HK-2 (cell line): ENCODE results near the gene DOCK6.
"Not testable (repeated sequence)": the region's sequence is repeated elsewhere in the genome, so short reads cannot be mapped to it uniquely, and the experiment has no call there.

ENCODE experiments used
- DNase-seq: peaks from one replicate; pipeline ENCODE4 v3.0.0-alpha.2; 2018; ENCODE audit not compliant: unreplicated experiment

Gene DOCK6

DNA sequence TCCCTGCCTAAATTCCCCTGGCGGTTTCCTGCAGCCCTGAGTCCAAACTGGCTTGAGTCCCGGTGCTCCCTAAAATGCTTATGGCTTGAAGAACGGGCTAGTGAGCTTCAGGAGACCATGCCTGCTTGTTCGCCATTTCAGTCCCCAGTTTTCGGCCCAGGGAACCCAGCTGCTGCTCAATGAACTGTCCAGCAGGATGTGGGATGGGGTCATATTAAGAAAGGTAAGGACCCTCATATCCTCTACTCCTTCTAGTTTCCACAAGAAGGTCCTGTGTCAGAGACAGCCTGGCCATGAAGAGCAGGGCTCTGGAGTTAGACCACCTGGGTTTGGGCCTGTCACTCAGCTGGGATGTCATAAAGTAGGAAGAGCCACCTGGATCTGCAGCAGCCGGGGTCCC lies 89.7 kb downstream of the DOCK6 start:
- DNase-seq, result no peak

DNA sequence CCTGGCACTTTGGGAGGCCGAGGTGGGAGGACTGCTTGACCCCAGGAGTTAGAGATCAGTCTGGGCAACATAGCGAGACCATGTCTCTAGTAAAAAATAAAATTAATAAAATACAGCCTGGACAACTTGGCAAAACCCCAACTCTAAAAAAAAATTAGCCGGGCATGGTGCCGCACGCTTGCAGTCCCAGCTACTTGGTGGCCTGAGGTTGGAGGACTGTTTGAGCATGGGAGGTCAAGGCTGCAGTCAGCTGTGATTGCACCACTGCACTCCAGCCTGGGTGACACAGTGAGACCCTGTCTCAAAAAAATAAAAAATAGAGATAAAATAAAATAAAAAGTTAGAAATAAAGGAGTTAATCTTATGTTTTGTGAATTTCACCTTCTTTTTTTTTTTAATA lies 91.2 kb downstream of the DOCK6 start:
- no peak for DNase-seq

DNA sequence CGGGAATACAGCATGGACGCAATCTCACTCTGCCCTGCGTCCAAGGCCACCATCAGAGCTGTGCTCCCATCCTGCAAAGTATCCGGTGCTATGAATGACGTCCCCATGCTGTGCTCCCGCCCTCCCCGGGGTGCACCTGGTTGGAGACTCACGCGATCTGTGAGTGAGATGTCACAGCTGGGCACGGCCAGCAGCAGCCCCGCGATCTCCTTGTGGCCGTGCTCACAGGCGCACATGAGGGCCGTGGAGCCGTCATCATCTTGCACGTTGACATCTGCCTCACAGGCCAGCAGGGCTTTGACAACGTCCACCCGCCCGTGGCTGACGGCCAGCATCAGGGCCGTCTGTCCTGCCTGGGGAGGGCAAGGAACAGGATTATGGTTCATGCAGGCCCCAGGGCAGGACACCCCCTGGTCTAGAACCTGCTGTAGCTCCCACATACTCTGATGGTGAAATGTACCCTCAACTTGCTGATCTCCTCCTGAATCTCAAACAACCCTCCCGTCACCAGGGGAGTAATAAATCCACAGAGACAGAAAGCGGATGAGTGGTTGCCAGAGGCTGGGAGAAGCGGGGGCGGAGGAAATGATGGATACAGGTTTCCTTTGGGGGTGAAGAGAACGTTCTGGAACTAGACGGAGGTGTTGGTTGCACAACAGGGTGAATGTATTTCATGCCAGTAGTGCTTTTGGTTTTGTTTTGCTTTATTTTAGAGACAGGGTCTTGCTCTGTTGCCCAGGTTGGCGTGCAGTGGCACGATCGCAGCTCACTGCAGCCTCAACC lies 92.2 kb downstream of the DOCK6 start:
- DNase-seq, result no peak

- DNase-seq, result peak; percentile 75
These were observed 93.8 kb downstream of the DOCK6 start for GRCh38 chr19:11168568-11168967.

GRCh38 chr19:11166281-11167142 lies 95.8 kb downstream of the DOCK6 start:
- DNase-seq, result no peak

GRCh38 chr19:11165486-11166030 lies 96.8 kb downstream of the DOCK6 start:
- no peak for DNase-seq

GRCh38 chr19:11164879-11165406 lies 97.4 kb downstream of the DOCK6 start:
- no peak for DNase-seq

- DNase-seq, result no peak
These were observed 98.0 kb downstream of the DOCK6 start for GRCh38 chr19:11164296-11164695.

DNA sequence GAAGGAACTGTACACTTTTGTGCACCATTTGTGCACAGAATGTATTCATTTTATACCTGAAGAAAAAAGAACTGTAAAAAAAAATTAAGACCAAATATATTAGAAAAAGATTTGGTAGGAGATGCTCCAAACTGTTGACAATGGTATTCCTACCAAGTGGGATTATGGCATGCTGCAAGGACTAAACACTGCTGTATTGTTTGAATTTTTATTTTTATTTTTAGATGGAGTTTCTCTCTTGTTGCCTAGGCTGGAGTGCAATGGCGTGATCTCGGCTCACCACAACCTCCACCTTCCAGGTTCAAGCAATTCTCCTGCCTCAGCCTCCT lies 101.9 kb downstream of the DOCK6 start:
- DNase-seq, result not testable (repeated sequence)

- no peak for DNase-seq
These were observed 102.5 kb downstream of the DOCK6 start for GRCh38 chr19:11159598-11160439.

DNA sequence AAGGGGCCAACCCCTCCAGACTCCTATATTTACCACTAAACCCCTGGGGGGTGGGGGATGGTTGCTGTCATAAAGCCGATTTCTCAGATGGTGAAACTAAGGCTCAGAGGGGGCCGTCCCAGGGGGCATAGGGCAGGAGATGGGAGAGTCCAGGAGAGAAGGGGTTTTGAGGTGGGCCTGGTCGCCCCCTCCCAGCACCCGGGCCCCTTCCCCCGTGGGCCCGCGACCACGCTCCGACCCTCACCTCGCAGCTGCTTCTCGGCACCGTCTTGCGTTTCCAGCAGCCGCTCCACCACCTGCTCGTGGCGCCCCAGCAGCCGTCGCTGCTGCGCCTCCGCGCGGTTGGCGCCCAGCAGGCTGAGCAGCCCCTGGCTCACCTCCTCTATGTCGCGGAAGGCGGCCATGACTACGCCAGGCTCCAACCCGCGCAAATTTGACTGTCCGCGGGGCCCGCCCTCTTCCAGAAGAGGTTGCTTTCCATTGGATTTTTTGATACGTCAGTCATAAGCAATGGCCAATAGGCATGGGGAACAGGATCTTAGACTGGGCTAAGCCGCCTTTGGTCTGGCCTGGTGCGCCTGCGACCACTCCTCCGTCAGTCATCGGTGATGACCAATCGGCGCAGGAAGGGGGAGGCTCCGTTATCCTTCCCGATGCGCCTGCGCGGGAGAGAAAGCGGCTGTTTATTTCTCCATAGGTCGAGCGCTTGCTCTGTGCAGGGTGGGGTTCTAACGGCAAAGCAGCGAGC lies 106.8 kb downstream of the DOCK6 start, which contains the start of gene SPC24:
Gene SPC24 (minus strand): TSS at position 410 of the 748 bp plus-strand sequence. CDS start 6 bp downstream, at position 404.
- DNase-seq, result peak; percentile 96

GRCh38 chr19:11154683-11155047 lies 107.7 kb downstream of the DOCK6 start:
- no peak for DNase-seq

GRCh38 chr19:11152318-11153062 lies 109.8 kb downstream of the DOCK6 start:
- DNase-seq, result no peak

GRCh38 chr19:11151181-11151580 lies 111.1 kb downstream of the DOCK6 start:
- DNase-seq, result no peak
